ENCODE measurements around the gene TTC39C. TPM values are rescaled to one million over a fixed set of nuclear protein-coding genes. Genes with fewer than 3 reads are reported as not detected.

Gene TTC39C
- total and polyA plus RNA-seq, 2 of the 8 experiments (the other 6 are each of a cell fraction or from before 2014, with no cell fraction given), result 8.1 to 79.1 TPM

GRCh38 chr18:24089515-24090337 lies 75.2 kb downstream of the TTC39C start:
- no peak overlapping the region for H3K4ac ChIP-seq (replicated peaks; ENCODE audit: insufficient read length, low read depth, low read length)
- H2BK20ac ChIP-seq (ENCODE audit: low read length), result no peak overlapping the region
- H3K79me2 ChIP-seq (ENCODE audit: control insufficient read depth in 1 of 2, insufficient read depth in 2 of 2, low read length in 2 of 2), result no peaks in the 10 kb centered on the region
- no peaks in the 10 kb centered on the region for H3K23me2 ChIP-seq (ENCODE audit: low read depth, low read length)
- peaks cover 0 to 4% (median 0%) of the 10 kb centered on the region in 4 experiments; a peak in 1 of 8 replicates for H3K36me3 ChIP-seq (ENCODE audit: control insufficient read depth in 2 of 4, insufficient read depth in 4 of 4, low read length in 3 of 4)
- no peaks in the 10 kb centered on the region for H3K27me3 ChIP-seq (replicated peaks in 1 of 4; ENCODE audit: control insufficient read depth in 3 of 4, extremely low read depth in 1 of 4, insufficient read depth in 3 of 4, low read length in 3 of 4)
- no peak overlapping the region for H3K56ac ChIP-seq (replicated peaks; ENCODE audit: insufficient read length, low read depth, low read length)
- no peak overlapping the region for H3K18ac ChIP-seq (ENCODE audit: extremely low read depth, low read length)
- H3K9me3 ChIP-seq (ENCODE audit: insufficient read depth in 2 of 2, low read depth in 1 of 2, low read length in 1 of 2), result no peaks in the 10 kb centered on the region
- H4K91ac ChIP-seq (replicated peaks; ENCODE audit: insufficient read length, low read length), result no peak overlapping the region
- ChIA-PET POLR2A (ENCODE audit: partially characterized antibody) (interaction anchor here (0.7 to 1.4 kb wide), 3 partner anchors 10 to 68 kb away, joined by 3 to 4 read pairs (median 4); partner anchors contain the start of gene CABYR), CTCF (ENCODE audit: partially characterized antibody) (interaction anchor here (1.0 kb wide), 1 partner anchor 324 kb away, joined by 3 read pairs; no protein-coding TSS in a partner anchor)
- no peak overlapping the region for H2BK15ac ChIP-seq (ENCODE audit: low read length)
- H3K23ac ChIP-seq (ENCODE audit: insufficient read length), result no peak overlapping the region
- no peak overlapping the region for H4K8ac ChIP-seq (ENCODE audit: extremely low read depth, insufficient read depth, low read length)
- H2AFZ ChIP-seq (ENCODE audit: low read length), result no peak overlapping the region
- no peak overlapping the region for H4K5ac ChIP-seq (ENCODE audit: insufficient read length, low read depth, low read length)
- H3K9ac ChIP-seq (replicated peaks in 1 of 4; ENCODE audit: extremely low read depth in 1 of 4, low read depth in 3 of 4, low read length in 3 of 4), result no peak overlapping the region
- H2BK12ac ChIP-seq (ENCODE audit: low read depth, low read length), result no peak overlapping the region
- H3K4me1 ChIP-seq (replicated peaks in 1 of 4; ENCODE audit: control insufficient read depth in 3 of 4, insufficient read depth in 4 of 4, low read length in 3 of 4), result no peaks in the 10 kb centered on the region
- FAIRE-seq (no peak), DNase-seq (ENCODE audit: low read depth in 1 of 2, low spot score in 2 of 2) (no peak)
- H3K14ac ChIP-seq (ENCODE audit: insufficient read length), result no peak overlapping the region
- no peak overlapping the region for H2AK5ac ChIP-seq (ENCODE audit: low read depth, low read length)
- WGBS, 2 experiments (ENCODE audit: extremely low coverage in 1 of 2, insufficient coverage in 1 of 2, insufficient read length in 1 of 2, insufficient replicate concordance in 2 of 2, low coverage in 1 of 2, low lambda C conversion rate in 2 of 2, missing lambda C conversion rate in 1 of 2), result 92% methylated on average over 4 of the region's 4 CpGs; no CpG with 5 or more reads in 1 of the 2 experiments
- no peak overlapping the region for H2BK120ac ChIP-seq (replicated peaks; ENCODE audit: low read depth, low read length)
- H3K4me3 ChIP-seq (ENCODE audit: extremely low read depth in 1 of 4, insufficient read depth in 2 of 4, low read depth in 3 of 4, low read length in 4 of 4), result no peak overlapping the region
- no peak overlapping the region for H2BK5ac ChIP-seq (ENCODE audit: low read depth, low read length)
- 0 out of 2 replicates have a peak, but pooled peaks cover 3% of the 10 kb centered on the region for H3K79me1 ChIP-seq (ENCODE audit: low read depth, low read length)
- no peak overlapping the region for H3K27ac ChIP-seq (ENCODE audit: low read depth, low read length)
- H4K20me1 ChIP-seq (replicated peaks in 1 of 2; ENCODE audit: control insufficient read depth in 1 of 2, insufficient read depth in 2 of 2, low read length in 2 of 2), result peaks cover 0 to 4% of the 10 kb centered on the region in 2 experiments
- H3K4me2 ChIP-seq (ENCODE audit: insufficient read depth in 1 of 2, low read depth in 2 of 2, low read length in 2 of 2), result no peak overlapping the region
- TF ChIP-seq PHF8 (conservative IDR thresholded peaks at IDR 0.05; ENCODE audit: low read depth, low read length) (no peak), SP2 (IDR thresholded peaks at IDR 0.05; ENCODE audit: low read length) (no peak), CBX5 (IDR thresholded peaks at IDR 0.05; ENCODE audit: low read depth, low read length) (no peak), JUN (IDR thresholded peaks at IDR 0.05; ENCODE audit: low read depth, low read length) (no peak), CHD1 (IDR thresholded peaks at IDR 0.05; ENCODE audit: low read depth, low read length) (no peak), GTF2F1 (IDR thresholded peaks at IDR 0.05; ENCODE audit: borderline replicate concordance, low read depth, low read length) (no peak), ZNF274 (IDR thresholded peaks at IDR 0.05; ENCODE audit: borderline replicate concordance, extremely low read depth, low read length) (no peak), BRCA1 (IDR thresholded peaks at IDR 0.05; ENCODE audit: low read depth, low read length) (no peak), ATF2 (IDR thresholded peaks at IDR 0.05; ENCODE audit: low read length) (no peak), POU5F1 (IDR thresholded peaks at IDR 0.05; ENCODE audit: low read depth, low read length) (no peak), KDM1A (IDR thresholded peaks at IDR 0.05; ENCODE audit: borderline replicate concordance, low read length) (no peak)

Data from H1 (cell line).